ENCODE data around the gene IGSF22. TPM values are rescaled to one million over a fixed set of nuclear protein-coding genes. Genes with fewer than 3 reads are reported as not detected.
A peak's percentile ranks its signal among the peaks of the same experiment; 100 is the strongest.

Gene IGSF22
- polyA plus RNA-seq, 1 donor (not counting 4 experiments of a cell fraction or from before 2014, with no cell fraction given), result 0.01 TPM

GRCh38 chr11:18741783-18742182, 15.8 kb upstream of the IGSF22 start:
- no peaks in the 10 kb centered on the region for H3K79me2 ChIP-seq (ENCODE audit: control insufficient read depth, insufficient read depth, low read length)
- H3K4me2 ChIP-seq (ENCODE audit: control insufficient read depth, extremely low read depth, insufficient read depth, low read depth, low read length), result no peak overlapping the region
- H3K4me3 ChIP-seq (ENCODE audit: control insufficient read depth in 2 of 3, extremely low read depth in 1 of 3, insufficient read depth in 2 of 3, low read depth in 1 of 3, low read length in 3 of 3), result no peak overlapping the region
- H3K27me3 ChIP-seq (ENCODE audit: control insufficient read depth, extremely low read depth, insufficient read depth, low read length), result no peaks in the 10 kb centered on the region
- FAIRE-seq, result no peak
- H3K9me3 ChIP-seq (ENCODE audit: control insufficient read depth, low read depth, low read length), result no peaks in the 10 kb centered on the region
- no peak overlapping the region for H3K9ac ChIP-seq (ENCODE audit: control insufficient read depth, extremely low read depth, insufficient read depth, low read length)
- H2AFZ ChIP-seq (ENCODE audit: control insufficient read depth, low read length), result no peak overlapping the region
- H3K27ac ChIP-seq (ENCODE audit: control insufficient read depth, insufficient read depth, low read length), result no peak overlapping the region
- no peaks in the 10 kb centered on the region for H3K9me1 ChIP-seq (ENCODE audit: control insufficient read depth, extremely low read depth, insufficient read depth, low read length)
- TF ChIP-seq CTCF (optimal IDR thresholded peaks at IDR 0.05 in 1 of 3, IDR thresholded peaks at IDR 0.05 in 1 of 3, conservative IDR thresholded peaks at IDR 0.05 in 1 of 3; ENCODE audit: extremely low read depth in 1 of 3, insufficient read depth in 2 of 3, low read length in 3 of 3) (peak in 1 of 3 experiments; percentile 1), EZH2 (IDR thresholded peaks at IDR 0.05; ENCODE audit: low read length) (no peak)
- dilution Hi-C loops (cut with MboI; ENCODE audit: extremely low pct_ligation_motif_present, low sequenced_read_pairs), result no loop called here
- H4K20me1 ChIP-seq (ENCODE audit: control insufficient read depth, extremely low read depth, insufficient read depth, low read length), result no peaks in the 10 kb centered on the region
- no peak for DNase-seq (ENCODE audit: low read depth, low spot score)
- no peaks in the 10 kb centered on the region for H3K4me1 ChIP-seq (ENCODE audit: control insufficient read depth, extremely low read depth, insufficient read depth, low read length)
- no peaks in the 10 kb centered on the region for H3K36me3 ChIP-seq (ENCODE audit: control insufficient read depth in 2 of 2, extremely low read depth in 1 of 2, insufficient read depth in 2 of 2, low read length in 2 of 2)

GRCh38 chr11:18739685-18740084, 13.7 kb upstream of the IGSF22 start:
- H3K4me1 ChIP-seq (ENCODE audit: control insufficient read depth, extremely low read depth, insufficient read depth, low read length), result no peaks in the 10 kb centered on the region
- DNase-seq (ENCODE audit: low read depth, low spot score) (no peak), FAIRE-seq (no peak)
- no peak overlapping the region for H3K4me3 ChIP-seq (ENCODE audit: control insufficient read depth in 2 of 3, extremely low read depth in 1 of 3, insufficient read depth in 2 of 3, low read depth in 1 of 3, low read length in 3 of 3)
- no peaks in the 10 kb centered on the region for H3K9me1 ChIP-seq (ENCODE audit: control insufficient read depth, extremely low read depth, insufficient read depth, low read length)
- H3K36me3 ChIP-seq (ENCODE audit: control insufficient read depth in 2 of 2, extremely low read depth in 1 of 2, insufficient read depth in 2 of 2, low read length in 2 of 2), result no peaks in the 10 kb centered on the region
- H3K9ac ChIP-seq (ENCODE audit: control insufficient read depth, extremely low read depth, insufficient read depth, low read length), result no peak overlapping the region
- H3K27ac ChIP-seq (ENCODE audit: control insufficient read depth, insufficient read depth, low read length), result no peak overlapping the region
- H3K27me3 ChIP-seq (ENCODE audit: control insufficient read depth, extremely low read depth, insufficient read depth, low read length), result peaks cover 4% of the 10 kb centered on the region
- H3K4me2 ChIP-seq (ENCODE audit: control insufficient read depth, extremely low read depth, insufficient read depth, low read depth, low read length), result no peak overlapping the region
- no peaks in the 10 kb centered on the region for H4K20me1 ChIP-seq (ENCODE audit: control insufficient read depth, extremely low read depth, insufficient read depth, low read length)
- TF ChIP-seq EZH2 (IDR thresholded peaks at IDR 0.05; ENCODE audit: low read length) (no peak), CTCF (optimal IDR thresholded peaks at IDR 0.05 in 1 of 3, IDR thresholded peaks at IDR 0.05 in 1 of 3, conservative IDR thresholded peaks at IDR 0.05 in 1 of 3; ENCODE audit: extremely low read depth in 1 of 3, insufficient read depth in 2 of 3, low read length in 3 of 3) (no peak)
- dilution Hi-C loops (cut with MboI; ENCODE audit: extremely low pct_ligation_motif_present, low sequenced_read_pairs), result no loop called here
- no peaks in the 10 kb centered on the region for H3K9me3 ChIP-seq (ENCODE audit: control insufficient read depth, low read depth, low read length)
- H2AFZ ChIP-seq (ENCODE audit: control insufficient read depth, low read length), result no peak overlapping the region
- H3K79me2 ChIP-seq (ENCODE audit: control insufficient read depth, insufficient read depth, low read length), result no peaks in the 10 kb centered on the region
